IMR-90 (cell line): ENCODE data around the gene LYVE1.

Experiments
- BHLHE40 ChIP-seq: fragments of 150-350 bp; IDR thresholded peaks from 2 replicates; pipeline ENCODE4 v1.6.1; 2016; ENCODE audit warnings: mild to moderate bottlenecking, low read depth, low read length
- CEBPB ChIP-seq: IDR thresholded peaks from 2 replicates; pipeline ENCODE4 v1.6.1; 2012; ENCODE audit warnings: low read depth, low read length, improper control_type of control experiment
- CHD1 ChIP-seq: IDR thresholded peaks from 2 replicates; pipeline ENCODE4 v1.6.1; 2012; ENCODE audit warnings: low read depth, low read length, improper control_type of control experiment
- CTCF ChIP-seq: conservative IDR thresholded peaks from 2 replicates; pipeline ENCODE4 v1.5.1; 2012; ENCODE audit warnings: mild to moderate bottlenecking, low read depth, low read length, improper control_type of control experiment
- MXI1 ChIP-seq: IDR thresholded peaks from 2 replicates; pipeline ENCODE4 v1.6.1; 2012; ENCODE audit warnings: low read depth, mild to moderate bottlenecking, low read length, moderate library complexity, borderline replicate concordance
- POLR2A ChIP-seq: IDR thresholded peaks from 2 replicates; pipeline ENCODE4 v1.6.1; 2012; ENCODE audit warnings: mild to moderate bottlenecking, low read depth, low read length
- RAD21 ChIP-seq: IDR thresholded peaks from 2 replicates; pipeline ENCODE4 v1.6.1; 2012; ENCODE audit warnings: low read length, improper control_type of control experiment
- RFX5 ChIP-seq: IDR thresholded peaks from 2 replicates; pipeline ENCODE4 v1.8.0; 2012; ENCODE audit warnings: low read depth, mild to moderate bottlenecking, low read length, moderate library complexity
- USF2 ChIP-seq: fragments of 150-350 bp; IDR thresholded peaks from 2 replicates; pipeline ENCODE4 v1.6.1; 2017; ENCODE audit warnings: mild to moderate bottlenecking, antibody characterized with exemption, low read length, low read depth

- TF ChIP-seq CTCF: no peak
- no peak for TF ChIP-seq CEBPB
- TF ChIP-seq RAD21: no peak
- TF ChIP-seq CHD1: no peak
- TF ChIP-seq POLR2A: no peak
- no peak for TF ChIP-seq RFX5
- TF ChIP-seq BHLHE40: no peak
- no peak for TF ChIP-seq USF2
- no peak for TF ChIP-seq MXI1
These were observed 49.1 kb upstream of the LYVE1 start for GRCh38 chr11:10617551-10617950.
